H1 (cell line): ENCODE results near the gene CD72. TPM values are rescaled to one million over a fixed set of nuclear protein-coding genes. Genes with fewer than 3 reads are reported as not detected.
A peak's percentile ranks its signal among the peaks of the same experiment; 100 is the strongest.

Experiments used
- CTCF ChIA-PET: fragments of 300-600 bp; sonication (Branson Sonifier 250); formaldehyde crosslinking; loops from one replicate; lab custom pipeline; 2021; ENCODE audit not compliant: partially characterized antibody; lab: Charles Lee
- POLR2A ChIA-PET: fragments of 300-600 bp; sonication (Branson Sonifier 250); formaldehyde crosslinking; loops from one replicate; lab custom pipeline; 2021; ENCODE audit warnings: inconsistent platforms; ENCODE audit not compliant: partially characterized antibody; lab: Charles Lee
- DNase-seq, 2 experiments: peaks; one replicate each; pipeline versions ENCODE4 v3.0.0 to v3.0.0-alpha.2; 2010 to 2022; ENCODE audit warnings: low spot score in 2 of 2, low read depth in 1 of 2, mixed read lengths in 1 of 2
- FAIRE-seq: peaks from 2 replicates; lab custom pipeline; 2011; peaks lifted over from hg19 to GRCh38; lab: Jason Lieb, UNC
- H2AFZ ChIP-seq: 2 replicates; pipeline ENCODE4 v1.8.1; 2012; ENCODE audit warnings: low read length, inconsistent platforms
- H2AK5ac ChIP-seq: 2 replicates; pipeline ENCODE4 v1.6.1; 2013; ENCODE audit warnings: low read depth, low read length
- H2BK120ac ChIP-seq: replicated peaks from 2 replicates; pipeline ENCODE3; 2013; ENCODE audit warnings: low read depth, low read length, inconsistent platforms
- H2BK12ac ChIP-seq: 2 replicates; pipeline ENCODE4 v1.6.1; 2013; ENCODE audit warnings: low read depth, low read length
- H2BK15ac ChIP-seq: 2 replicates; pipeline ENCODE4 v1.6.1; 2013; ENCODE audit warnings: low read length
- H2BK20ac ChIP-seq: 2 replicates; pipeline ENCODE4 v1.6.1; 2013; ENCODE audit warnings: low read length
- H2BK5ac ChIP-seq: 2 replicates; pipeline ENCODE4 v1.6.1; 2013; ENCODE audit warnings: low read depth, low read length
- H3K14ac ChIP-seq: 2 replicates; pipeline ENCODE4 v1.6.1; 2013; ENCODE audit warnings: inconsistent platforms; ENCODE audit not compliant: insufficient read length
- H3K18ac ChIP-seq: 2 replicates; pipeline ENCODE4 v1.6.1; 2013; ENCODE audit warnings: low read length; ENCODE audit errors: extremely low read depth
- H3K23ac ChIP-seq: 2 replicates; pipeline ENCODE4 v1.6.1; 2013; ENCODE audit warnings: inconsistent platforms; ENCODE audit not compliant: insufficient read length
- H3K23me2 ChIP-seq: 2 replicates; pipeline ENCODE4 v1.6.1; 2013; ENCODE audit warnings: low read depth, low read length
- H3K27ac ChIP-seq: 2 replicates; pipeline ENCODE4 v1.6.1; 2011; ENCODE audit warnings: low read depth, low read length, inconsistent platforms
- H3K27me3 ChIP-seq, 4 experiments: replicated peaks in 1 of 4; 1 replicate in 1 of 4; 2 replicates in 3 of 4; pipeline versions ENCODE4 v1.6.1 to v1.8.1; 2011 to 2013; ENCODE audit warnings: low read length in 3 of 4, mild to moderate bottlenecking in 3 of 4, inconsistent platforms in 2 of 4, mixed read lengths in 2 of 4, moderate library complexity in 1 of 4; ENCODE audit not compliant: control insufficient read depth in 3 of 4, insufficient read depth in 3 of 4; ENCODE audit errors: extremely low read depth in 1 of 4
- H3K36me3 ChIP-seq, 4 experiments: 2 replicates each; pipeline versions ENCODE4 v1.6.1 to v1.8.1; 2011 to 2013; ENCODE audit warnings: mild to moderate bottlenecking in 4 of 4, low read length in 3 of 4, moderate library complexity in 2 of 4, control low read depth in 1 of 4, inconsistent platforms in 1 of 4; ENCODE audit not compliant: insufficient read depth in 4 of 4, control insufficient read depth in 2 of 4
- H3K4ac ChIP-seq: replicated peaks from 2 replicates; pipeline ENCODE3; 2013; ENCODE audit warnings: low read length, low read depth, mixed read lengths, inconsistent platforms; ENCODE audit not compliant: insufficient read length
- H3K4me1 ChIP-seq, 4 experiments: replicated peaks in 1 of 4; 1 replicate in 1 of 4; 2 replicates in 3 of 4; pipeline versions ENCODE4 v1.6.1 to v1.8.1; 2011 to 2013; ENCODE audit warnings: low read length in 3 of 4, inconsistent platforms in 2 of 4, mixed read lengths in 1 of 4; ENCODE audit not compliant: insufficient read depth in 4 of 4, control insufficient read depth in 3 of 4
- H3K4me2 ChIP-seq, 2 experiments: 2 replicates each; pipeline versions ENCODE4 v1.6.1 to v1.8.1; 2011 to 2013; ENCODE audit warnings: low read depth in 2 of 2, low read length in 2 of 2, control low read depth in 1 of 2, inconsistent platforms in 1 of 2, mild to moderate bottlenecking in 1 of 2; ENCODE audit not compliant: insufficient read depth in 1 of 2
- H3K4me3 ChIP-seq, 4 experiments: fragments of 200-600, 300-600 bp in 1 of 4; sonication (generic), shearing (Covaris generic), sonication (Bioruptor Twin) in 1 of 4; 2 replicates each; pipeline versions ENCODE4 v1.5.1 to v1.8.1; 2011 to 2016; ENCODE audit warnings: low read length in 4 of 4, low read depth in 3 of 4, control low read depth in 2 of 4, inconsistent platforms in 2 of 4, mild to moderate bottlenecking in 2 of 4, mixed read lengths in 1 of 4, moderate library complexity in 1 of 4; ENCODE audit not compliant: insufficient read depth in 2 of 4; ENCODE audit errors: extremely low read depth in 1 of 4
- H3K56ac ChIP-seq: replicated peaks from 2 replicates; pipeline ENCODE3; 2013; ENCODE audit warnings: low read depth, mild to moderate bottlenecking, mixed read lengths, low read length, inconsistent platforms; ENCODE audit not compliant: insufficient read length
- H3K79me1 ChIP-seq: 2 replicates; pipeline ENCODE4 v1.6.1; 2013; ENCODE audit warnings: low read depth, low read length, control low read depth
- H3K79me2 ChIP-seq, 2 experiments: 2 replicates each; pipeline versions ENCODE4 v1.6.1 to v1.8.1; 2012 to 2013; ENCODE audit warnings: low read length in 2 of 2, mild to moderate bottlenecking in 2 of 2, inconsistent platforms in 1 of 2; ENCODE audit not compliant: insufficient read depth in 2 of 2, control insufficient read depth in 1 of 2
- H3K9ac ChIP-seq, 4 experiments: replicated peaks in 1 of 4; 1 replicate in 1 of 4; 2 replicates in 3 of 4; pipeline versions ENCODE4 v1.6.1 to v1.8.1; 2011 to 2013; ENCODE audit warnings: low read depth in 3 of 4, low read length in 3 of 4, control low read depth in 2 of 4, mild to moderate bottlenecking in 2 of 4, moderate library complexity in 2 of 4, inconsistent platforms in 1 of 4; ENCODE audit errors: extremely low read depth in 1 of 4
- H3K9me3 ChIP-seq, 2 experiments: 2 replicates each; pipeline versions ENCODE4 v1.6.1 to v1.8.1; 2012 to 2013; ENCODE audit warnings: mild to moderate bottlenecking in 2 of 2, moderate library complexity in 2 of 2, control low read depth in 1 of 2, inconsistent platforms in 1 of 2, low read depth in 1 of 2, low read length in 1 of 2, mixed read lengths in 1 of 2; ENCODE audit not compliant: insufficient read depth in 2 of 2
- H4K20me1 ChIP-seq, 2 experiments: replicated peaks in 1 of 2; 2 replicates each; pipeline versions ENCODE3 to v1.8.1; 2011 to 2013; ENCODE audit warnings: inconsistent platforms in 2 of 2, low read length in 2 of 2, mild to moderate bottlenecking in 1 of 2; ENCODE audit not compliant: insufficient read depth in 2 of 2, control insufficient read depth in 1 of 2
- H4K5ac ChIP-seq: 2 replicates; pipeline ENCODE4 v1.6.1; 2013; ENCODE audit warnings: low read length, low read depth, mixed read lengths, inconsistent platforms; ENCODE audit not compliant: insufficient read length
- H4K8ac ChIP-seq: 2 replicates; pipeline ENCODE4 v1.8.0; 2013; ENCODE audit warnings: mild to moderate bottlenecking, moderate library complexity, low read length, inconsistent platforms; ENCODE audit not compliant: insufficient read depth; ENCODE audit errors: extremely low read depth
- H4K91ac ChIP-seq: replicated peaks from 2 replicates; pipeline ENCODE3; 2013; ENCODE audit warnings: low read length, mixed read lengths, inconsistent platforms; ENCODE audit not compliant: insufficient read length
- GTF2F1 ChIP-seq: IDR thresholded peaks from 2 replicates; pipeline ENCODE4 v1.6.1; 2012; ENCODE audit warnings: low read depth, low read length, improper control_type of control experiment, borderline replicate concordance
- HDAC2 ChIP-seq, 2 experiments: fragments of 300-600 bp in 1 of 2; sonication (generic) in 1 of 2; IDR thresholded peaks; 2 replicates each; pipeline ENCODE4 v1.6.1; 2011 to 2012; ENCODE audit warnings: low read depth in 2 of 2, low read length in 2 of 2, mild to moderate bottlenecking in 2 of 2, moderate library complexity in 2 of 2, borderline replicate concordance in 1 of 2, inconsistent platforms in 1 of 2
- HDAC6 ChIP-seq: IDR thresholded peaks from one replicate; pipeline ENCODE4 v1.7.1; 2012; ENCODE audit warnings: low read depth, mild to moderate bottlenecking, inconsistent platforms, low read length, moderate library complexity
- POLR2AphosphoS5 ChIP-seq: IDR thresholded peaks from 2 replicates; pipeline ENCODE4 v1.6.1; 2011; ENCODE audit warnings: low read depth, low read length
- RBBP5 ChIP-seq: IDR thresholded peaks from 2 replicates; pipeline ENCODE4 v1.7.1; 2012; ENCODE audit warnings: low read depth, mild to moderate bottlenecking, inconsistent platforms, low read length, moderate library complexity, borderline replicate concordance
- RNF2 ChIP-seq: fragments of 200-900, 300-1000 bp; sonication (generic); IDR thresholded peaks from 2 replicates; pipeline ENCODE4 v1.7.1; 2016; ENCODE audit warnings: borderline replicate concordance, low read depth, mild to moderate bottlenecking, antibody characterized with exemption, low read length; ENCODE audit not compliant: poor library complexity, severe bottlenecking; ENCODE audit errors: missing control alignments
- SAP30 ChIP-seq: fragments of 300-600 bp; sonication (generic); IDR thresholded peaks from 2 replicates; pipeline ENCODE4 v1.7.1; 2012; ENCODE audit warnings: low read length, moderate library complexity, mild to moderate bottlenecking, inconsistent platforms; ENCODE audit not compliant: insufficient read depth, insufficient replicate concordance
- SIRT6 ChIP-seq: IDR thresholded peaks from one replicate; pipeline ENCODE4 v1.7.1; 2012; ENCODE audit warnings: low read length, inconsistent platforms
- WGBS, 2 experiments: shearing (Covaris generic) in 1 of 2; methylation state at CpG; one replicate each; pipeline versions ENCODE4 v1.1.6 to v1.1.7; 2013 to 2015; ENCODE audit warnings: low lambda C conversion rate in 2 of 2, mixed read lengths in 2 of 2, inconsistent platforms in 1 of 2, low coverage in 1 of 2, missing lambda C conversion rate in 1 of 2; ENCODE audit not compliant: insufficient replicate concordance in 2 of 2, insufficient coverage in 1 of 2, insufficient read length in 1 of 2; ENCODE audit errors: extremely low coverage in 1 of 2, missing lambda C conversion rate in 1 of 2; 5-methylcytosine and 5-hydroxymethylcytosine counted together
- polyA plus RNA-seq, 7 experiments: library from polyadenylated mRNA; depleted of rRNA in 3 of 7; stranded (reverse) in 5 of 7; unstranded in 2 of 7; fragments of >200 nt in 5 of 7; fragments of 200-250 nt in 2 of 7; gene quantifications; 1 replicate in 5 of 7; 2 replicates in 1 of 7; 4 replicates in 1 of 7; pipeline versions ENCODE4 v1.2.1 to v1.2.3, GENCODE V29; 2011 to 2013; ENCODE audit warnings: missing spikeins in 2 of 7, mixed read lengths in 2 of 7
- total RNA-seq: library from RNA; stranded (reverse); fragmentation: NEBNext Ultra II Directional; extraction: Animal tissue kit (Norgen Biotek cat#: 25700); gene quantifications from 2 replicates; pipeline ENCODE4 v1.2.1, GENCODE V29; 2021

The CD72 gene
- total and polyA plus RNA-seq, 2 of the 8 experiments (the other 6 are each of a cell fraction or from before 2014, with no cell fraction given), result 4.0 to 4.5 TPM

DNA sequence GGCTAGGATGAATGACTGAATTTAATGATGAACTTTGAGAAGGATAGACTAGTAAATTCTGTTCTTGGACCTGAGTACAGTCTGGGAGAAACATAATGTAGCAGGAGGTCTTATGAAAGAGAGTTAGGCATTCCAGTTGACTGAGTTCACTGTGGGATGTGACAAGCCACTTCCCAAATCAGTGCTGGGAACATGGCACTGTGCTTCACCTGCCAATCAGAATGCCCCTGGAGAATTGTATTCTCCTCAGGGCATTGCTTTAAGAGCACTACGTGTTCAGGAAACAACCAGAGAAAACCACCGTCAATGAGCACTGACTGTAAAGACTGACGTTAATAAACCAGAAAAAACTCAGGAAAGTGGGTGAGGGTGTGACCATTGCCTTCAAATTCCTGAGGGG lies 41.1 kb upstream of the CD72 start:
- Histone ChIP-seq H3K27ac (no peak overlapping the region), H3K4me3 (peak overlapping the region in 3 of 4 experiments; percentile 70 to 92 (median 87); a peak in 5 of 8 replicates), H3K4me2 (peak overlapping the region; percentile 77 to 92; a peak in 3 of 4 replicates), H2BK120ac (no peak overlapping the region), H3K23ac (no peak overlapping the region), H3K36me3 (peaks cover 6 to 32% (median 13%) of the 10 kb centered on the region in 4 experiments), H3K14ac (no peak overlapping the region), H4K5ac (no peak overlapping the region), H2BK12ac (no peak overlapping the region), H3K9ac (no peak overlapping the region; a peak in 1 of 7 replicates), H3K23me2 (peaks cover 10% of the 10 kb centered on the region), H2BK15ac (no peak overlapping the region), H3K18ac (no peak overlapping the region), H2AFZ (no peak overlapping the region), H2AK5ac (no peak overlapping the region), H3K4ac (no peak overlapping the region), H2BK20ac (no peak overlapping the region), H2BK5ac (no peak overlapping the region), H3K79me2 (no peaks in the 10 kb centered on the region; a peak in 1 of 4 replicates), H4K91ac (no peak overlapping the region), H3K27me3 (peaks cover 0 to 7% (median 0%) of the 10 kb centered on the region in 4 experiments; a peak in 1 of 7 replicates), H4K8ac (no peak overlapping the region), H4K20me1 (peaks cover 2 to 6% of the 10 kb centered on the region in 2 experiments), H3K79me1 (peaks cover 2% of the 10 kb centered on the region; the same call in 1 of the 2 replicates), H3K56ac (no peak overlapping the region), H3K9me3 (no peaks in the 10 kb centered on the region), H3K4me1 (peaks cover 0 to 3% (median 2%) of the 10 kb centered on the region in 4 experiments)
- ChIA-PET CTCF (interaction anchor here (0.9 to 15.9 kb wide), 11 partner anchors 11 to 97 kb away, joined by 3 to 347 read pairs (median 9); partner anchors contain the start of genes CA9, CREB3, SIT1 and TLN1), POLR2A (interaction anchor here (1.0 to 7.9 kb wide), 7 partner anchors 10 to 69 kb away, joined by 3 to 84 read pairs (median 6); partner anchors contain the start of gene TPM2)
- 97% methylated on average over 3 of the region's 3 CpGs; no CpG with 5 or more reads in 1 of the 2 experiments for WGBS, 2 experiments
- FAIRE-seq (no peak), DNase-seq (no peak)
- TF ChIP-seq RBBP5, result no peak
- TF ChIP-seq SAP30, result no peak
- no peak for TF ChIP-seq HDAC6
- no peak for TF ChIP-seq RNF2
- no peak for TF ChIP-seq HDAC2 (IDR thresholded peaks at IDR 0.05; ENCODE audit: borderline replicate concordance in 1 of 2, low read depth in 2 of 2, low read length in 2 of 2)
- TF ChIP-seq GTF2F1, result no peak
- no peak for TF ChIP-seq SIRT6
- no peak for TF ChIP-seq POLR2AphosphoS5
